ENCODE data around the gene IFT20.

The IFT20 gene

GRCh38 chr17:28334666-28335200, 539 bp downstream of the IFT20 start:
- no peak for DNase-seq

- DNase-seq: no peak
These were observed 1.1 kb downstream of the IFT20 start for GRCh38 chr17:28334171-28334570.

GRCh38 chr17:28333083-28333746, 2.1 kb downstream of the IFT20 start:
- no peak for DNase-seq

- no peak for DNase-seq
These were observed 3.3 kb downstream of the IFT20 start for GRCh38 chr17:28331891-28332420.

- no peak for DNase-seq
These were observed 4.6 kb downstream of the IFT20 start for GRCh38 chr17:28330671-28331070.

GRCh38 chr17:28328325-28328724, 6.9 kb downstream of the IFT20 start:
- DNase-seq: no peak

GRCh38 chr17:28327709-28328108, 7.6 kb downstream of the IFT20 start:
- DNase-seq: no peak

GRCh38 chr17:28327031-28327607, 8.2 kb downstream of the IFT20 start:
- DNase-seq: no peak

- DNase-seq: no peak
These were observed 9.2 kb downstream of the IFT20 start for GRCh38 chr17:28326114-28326513.

GRCh38 chr17:28325211-28325610, 10.1 kb downstream of the IFT20 start:
- DNase-seq: no peak

GRCh38 chr17:28324781-28325180, 10.5 kb downstream of the IFT20 start:
- DNase-seq: no peak

- DNase-seq: no peak
These were observed 11.0 kb downstream of the IFT20 start for GRCh38 chr17:28324267-28324745.

- DNase-seq: no peak
These were observed 14.8 kb downstream of the IFT20 start for GRCh38 chr17:28320215-28321061.

GRCh38 chr17:28319598-28319935, 15.7 kb downstream of the IFT20 start:
- DNase-seq: no peak

GRCh38 chr17:28318759-28319597, 16.3 kb downstream of the IFT20 start, which contains the start of gene TMEM97:
Gene TMEM97 (plus strand): TSS chr17:28319200. CDS start chr17:28319240, 40 bp downstream.
- peak; percentile 95 for DNase-seq

- no peak for DNase-seq
These were observed 17.1 kb downstream of the IFT20 start for GRCh38 chr17:28317966-28318758.

GRCh38 chr17:28317099-28317965, 17.9 kb downstream of the IFT20 start:
- DNase-seq: no peak

- no peak for DNase-seq
These were observed 19.2 kb downstream of the IFT20 start for GRCh38 chr17:28315846-28316705.

- DNase-seq: no peak
These were observed 21.4 kb downstream of the IFT20 start for GRCh38 chr17:28313841-28314240.
